Esophagus squamous epithelium (tissue), 4 donors: ENCODE measurements around the gene DHCR7.

Source experiments
- POLR2A ChIP-seq, 4 donors: fragments of 450-650 bp; IDR thresholded peaks; one replicate each; pipeline ENCODE4 v1.6.1; 2017; ENCODE audit warnings: antibody characterized with exemption in 4 of 4, mild to moderate bottlenecking in 4 of 4, moderate library complexity in 3 of 4
- TF ChIP-seq, protein P1 (sequence below), 6 experiments: fragments of 450-650 bp in 4 of 6; fragments of 200-600 bp in 2 of 6; sonication (generic) in 2 of 6; IDR thresholded peaks; one replicate each; pipeline ENCODE4 v1.5.1; 2016 to 2019; ENCODE audit warnings: antibody characterized with exemption in 6 of 6, mild to moderate bottlenecking in 4 of 6, moderate library complexity in 4 of 6

DNA sequence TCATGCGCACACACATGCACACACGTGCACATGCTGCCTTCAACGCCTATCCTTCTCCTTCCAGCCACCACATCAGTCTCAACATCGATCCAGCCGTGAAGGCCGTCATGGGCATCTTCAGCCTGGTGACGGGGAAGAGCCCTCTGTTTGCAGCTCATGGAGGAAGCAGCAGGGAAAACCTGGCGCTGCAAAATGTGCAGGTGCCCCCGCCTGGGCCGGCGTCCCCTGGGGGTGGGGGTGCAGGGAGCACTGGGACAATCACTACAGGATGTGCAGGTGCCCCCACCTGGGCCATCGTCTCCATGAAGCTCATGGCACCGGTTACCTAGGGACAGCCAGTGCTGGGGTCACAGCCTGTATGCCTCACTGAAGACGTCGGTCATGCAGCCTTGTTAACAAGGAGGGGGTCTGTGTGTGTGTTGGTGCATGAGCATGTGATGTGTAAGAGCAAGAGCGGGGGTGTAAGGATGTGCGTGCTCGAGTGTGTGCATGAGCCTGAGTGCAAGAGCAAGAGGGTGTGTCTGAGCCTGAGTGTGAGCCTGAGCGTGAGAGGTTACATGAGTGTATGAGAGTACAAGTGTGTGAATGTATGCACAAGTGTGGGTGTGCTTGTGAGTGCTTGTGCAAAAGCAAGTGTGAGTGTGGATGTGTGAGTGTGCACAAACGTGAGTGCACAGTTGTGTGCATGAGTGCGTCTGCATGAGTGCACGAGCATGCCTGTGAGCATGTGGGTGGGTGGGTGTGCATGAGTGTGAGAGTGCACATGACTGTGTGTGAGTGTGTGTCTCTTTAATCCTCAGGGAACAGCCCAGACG is 36.3 kb upstream of the DHCR7 start:
- TF ChIP-seq, protein P1, sequence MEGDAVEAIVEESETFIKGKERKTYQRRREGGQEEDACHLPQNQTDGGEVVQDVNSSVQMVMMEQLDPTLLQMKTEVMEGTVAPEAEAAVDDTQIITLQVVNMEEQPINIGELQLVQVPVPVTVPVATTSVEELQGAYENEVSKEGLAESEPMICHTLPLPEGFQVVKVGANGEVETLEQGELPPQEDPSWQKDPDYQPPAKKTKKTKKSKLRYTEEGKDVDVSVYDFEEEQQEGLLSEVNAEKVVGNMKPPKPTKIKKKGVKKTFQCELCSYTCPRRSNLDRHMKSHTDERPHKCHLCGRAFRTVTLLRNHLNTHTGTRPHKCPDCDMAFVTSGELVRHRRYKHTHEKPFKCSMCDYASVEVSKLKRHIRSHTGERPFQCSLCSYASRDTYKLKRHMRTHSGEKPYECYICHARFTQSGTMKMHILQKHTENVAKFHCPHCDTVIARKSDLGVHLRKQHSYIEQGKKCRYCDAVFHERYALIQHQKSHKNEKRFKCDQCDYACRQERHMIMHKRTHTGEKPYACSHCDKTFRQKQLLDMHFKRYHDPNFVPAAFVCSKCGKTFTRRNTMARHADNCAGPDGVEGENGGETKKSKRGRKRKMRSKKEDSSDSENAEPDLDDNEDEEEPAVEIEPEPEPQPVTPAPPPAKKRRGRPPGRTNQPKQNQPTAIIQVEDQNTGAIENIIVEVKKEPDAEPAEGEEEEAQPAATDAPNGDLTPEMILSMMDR (IDR thresholded peaks at IDR 0.05), result no peak
- no peak for TF ChIP-seq POLR2A (IDR thresholded peaks at IDR 0.05)
